ENCODE measurements around the gene ZCCHC3.
A peak's percentile ranks its signal among the peaks of the same experiment; 100 is the strongest.

Gene ZCCHC3

GRCh38 chr20:347640-348484, 50.5 kb downstream of the ZCCHC3 start:
- peak; percentile 89 for DNase-seq

GRCh38 chr20:348972-349841, 51.8 kb downstream of the ZCCHC3 start:
- no peak for DNase-seq
